Thyroid gland (tissue), 4 donors: ENCODE results near the gene COX8C.

ENCODE experiments used
- POLR2A ChIP-seq, 2 donors: fragments of 450-650 bp; IDR thresholded peaks; one replicate each; pipeline ENCODE4 v1.6.1; 2017; ENCODE audit warnings: antibody characterized with exemption in 2 of 2, mild to moderate bottlenecking in 2 of 2, moderate library complexity in 1 of 2
- TF ChIP-seq, protein P1 (sequence below), 6 experiments: fragments of 200-600 bp in 3 of 6; fragments of 450-650 bp in 3 of 6; sonication (generic) in 3 of 6; IDR thresholded peaks; one replicate each; pipeline ENCODE4 v1.5.1; 2016 to 2019; ENCODE audit warnings: antibody characterized with exemption in 6 of 6, mild to moderate bottlenecking in 2 of 6, inconsistent platforms in 1 of 6, moderate library complexity in 1 of 6

DNA sequence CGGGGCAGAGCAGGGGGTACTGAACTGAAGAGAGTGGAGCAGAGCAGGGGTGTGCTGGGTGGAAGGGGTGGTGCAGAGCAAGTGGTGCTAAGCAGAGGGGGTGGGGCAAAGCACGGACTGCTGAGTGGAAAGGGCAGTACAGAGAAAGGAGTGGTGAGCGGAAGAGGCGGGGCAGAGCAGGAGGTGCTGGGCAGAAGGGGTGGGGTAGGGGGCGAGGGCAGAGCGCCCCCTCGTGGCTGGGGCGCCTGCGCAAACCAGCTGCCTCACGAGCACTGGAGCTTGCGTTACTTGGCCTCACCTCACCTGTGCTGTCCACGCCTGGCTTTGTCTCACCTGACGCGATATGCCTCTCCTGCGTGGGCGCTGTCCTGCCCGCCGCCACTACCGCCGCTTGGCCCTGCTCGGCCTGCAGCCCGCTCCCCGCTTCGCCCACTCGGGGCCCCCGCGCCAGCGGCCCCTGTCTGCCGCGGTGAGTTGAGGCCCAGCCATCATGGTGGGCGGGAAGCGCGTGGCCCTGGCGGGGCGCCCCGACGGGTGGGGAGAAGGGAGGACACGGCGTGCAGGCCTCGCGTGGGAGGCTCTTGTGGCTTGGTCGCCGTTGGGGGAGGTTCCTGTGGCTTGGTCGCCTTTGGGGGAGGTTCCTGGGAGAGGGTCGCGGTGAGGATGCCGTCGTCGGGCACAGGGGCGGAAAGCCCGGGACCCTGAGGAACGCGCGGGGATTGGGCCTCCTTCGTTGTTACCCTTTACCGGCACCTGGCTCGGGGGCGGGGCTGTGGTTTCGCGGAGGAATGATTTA is at the start of gene COX8C:
- TF ChIP-seq, protein P1, sequence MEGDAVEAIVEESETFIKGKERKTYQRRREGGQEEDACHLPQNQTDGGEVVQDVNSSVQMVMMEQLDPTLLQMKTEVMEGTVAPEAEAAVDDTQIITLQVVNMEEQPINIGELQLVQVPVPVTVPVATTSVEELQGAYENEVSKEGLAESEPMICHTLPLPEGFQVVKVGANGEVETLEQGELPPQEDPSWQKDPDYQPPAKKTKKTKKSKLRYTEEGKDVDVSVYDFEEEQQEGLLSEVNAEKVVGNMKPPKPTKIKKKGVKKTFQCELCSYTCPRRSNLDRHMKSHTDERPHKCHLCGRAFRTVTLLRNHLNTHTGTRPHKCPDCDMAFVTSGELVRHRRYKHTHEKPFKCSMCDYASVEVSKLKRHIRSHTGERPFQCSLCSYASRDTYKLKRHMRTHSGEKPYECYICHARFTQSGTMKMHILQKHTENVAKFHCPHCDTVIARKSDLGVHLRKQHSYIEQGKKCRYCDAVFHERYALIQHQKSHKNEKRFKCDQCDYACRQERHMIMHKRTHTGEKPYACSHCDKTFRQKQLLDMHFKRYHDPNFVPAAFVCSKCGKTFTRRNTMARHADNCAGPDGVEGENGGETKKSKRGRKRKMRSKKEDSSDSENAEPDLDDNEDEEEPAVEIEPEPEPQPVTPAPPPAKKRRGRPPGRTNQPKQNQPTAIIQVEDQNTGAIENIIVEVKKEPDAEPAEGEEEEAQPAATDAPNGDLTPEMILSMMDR (IDR thresholded peaks at IDR 0.05): no peak
- no peak for TF ChIP-seq POLR2A (IDR thresholded peaks at IDR 0.05)
